ENCODE results near the gene ADAMTSL1.
A peak's percentile ranks its signal among the peaks of the same experiment; 100 is the strongest.

Gene ADAMTSL1

DNA sequence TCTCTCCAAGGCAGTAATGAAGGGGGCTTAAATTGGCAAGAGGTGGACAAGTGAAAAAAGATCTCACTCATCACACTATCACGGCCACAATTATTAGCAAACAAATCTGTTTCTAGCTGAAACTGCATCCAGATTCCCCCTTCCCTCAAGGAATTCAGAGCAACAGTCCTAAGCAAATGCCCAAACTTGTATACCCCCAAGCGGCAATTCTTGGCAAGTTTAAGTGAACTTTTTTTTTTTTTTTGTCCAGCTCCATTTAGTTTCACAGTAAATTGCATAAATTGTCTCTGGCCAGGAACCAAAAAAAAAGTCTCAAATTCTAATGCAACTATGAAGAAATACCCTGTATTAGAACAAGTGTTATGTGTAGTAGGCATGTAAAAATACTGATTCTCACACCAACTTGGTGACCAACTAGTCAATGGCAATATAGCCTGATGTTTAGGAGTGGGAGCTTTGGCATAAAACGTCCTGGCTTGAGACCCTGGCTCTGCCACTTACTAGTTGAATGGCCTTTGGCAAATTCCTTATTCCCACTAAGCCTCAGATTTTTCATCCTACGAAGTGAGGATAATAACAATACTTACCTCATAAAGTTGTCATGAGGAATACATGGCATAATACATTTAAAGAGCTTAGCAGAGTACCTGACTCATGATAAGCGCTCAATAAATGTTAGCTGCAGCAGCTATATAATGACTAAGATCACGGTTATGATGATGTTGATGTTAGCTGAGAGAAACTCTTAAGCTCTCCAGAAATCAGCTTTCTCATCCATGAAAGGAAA is 193.2 kb downstream of the ADAMTSL1 start:
- DNase-seq = no peak

DNA sequence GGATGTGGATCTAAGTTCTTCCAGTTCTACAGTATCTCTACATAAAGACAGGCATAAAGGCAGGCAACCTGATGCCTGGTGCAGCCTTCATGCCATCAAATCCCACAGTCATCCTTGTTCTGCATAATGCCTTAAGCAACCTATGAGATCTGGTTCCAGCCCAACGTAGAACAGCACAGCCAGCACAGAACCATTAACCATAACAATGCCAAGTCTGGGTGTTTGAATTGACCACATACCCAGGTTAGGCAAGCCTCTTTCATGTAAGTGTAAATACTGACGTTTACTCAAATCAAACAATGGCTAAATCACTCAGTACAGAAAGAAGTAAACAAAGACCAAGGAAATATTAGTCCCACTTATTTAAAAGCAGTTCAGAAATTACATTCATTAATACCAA is 195.0 kb downstream of the ADAMTSL1 start:
- no peak for DNase-seq

- no peak for DNase-seq
Observed at GRCh38 chr9:18672706-18673105, 198.8 kb downstream of the ADAMTSL1 start.

GRCh38 chr9:18673179-18673578 is 199.2 kb downstream of the ADAMTSL1 start:
- no peak for DNase-seq

DNA sequence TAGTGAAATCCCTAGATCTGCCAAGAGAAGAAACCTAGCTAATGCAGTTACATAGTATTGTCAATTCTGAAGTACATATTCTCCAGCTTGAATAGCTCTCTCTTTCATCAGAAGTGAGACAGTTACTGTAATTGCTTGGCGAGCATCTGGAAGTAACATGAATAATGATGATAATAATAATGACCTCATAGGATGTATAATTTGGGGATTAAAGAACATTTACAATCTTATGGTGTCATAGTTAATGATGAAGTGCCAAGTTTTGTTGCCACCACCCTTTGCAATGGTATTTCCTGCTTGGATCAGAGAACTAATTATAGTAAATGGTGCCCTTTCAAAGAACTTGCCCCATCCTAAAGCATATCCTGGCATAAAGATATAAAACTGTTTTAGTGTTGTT is 201.4 kb downstream of the ADAMTSL1 start:
- DNase-seq = no peak

DNA sequence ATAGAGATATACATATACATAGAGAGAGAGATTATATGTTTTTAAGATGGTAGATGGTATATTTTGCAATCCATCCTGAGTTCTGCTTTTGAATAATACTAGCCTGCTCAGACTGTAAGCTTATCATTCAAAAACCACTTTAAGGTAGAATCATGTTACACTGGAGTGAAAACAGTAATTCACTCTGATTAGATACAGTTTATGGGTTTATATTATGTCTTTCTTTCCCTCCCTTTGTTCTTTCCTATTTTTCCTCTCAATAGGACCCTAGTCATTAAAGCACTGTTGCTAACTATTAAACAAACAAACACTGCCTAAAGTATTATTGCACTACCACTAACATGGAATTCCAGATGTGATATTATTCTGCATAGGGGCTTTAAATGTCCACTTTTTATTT is 202.0 kb downstream of the ADAMTSL1 start:
- DNase-seq = no peak

DNA sequence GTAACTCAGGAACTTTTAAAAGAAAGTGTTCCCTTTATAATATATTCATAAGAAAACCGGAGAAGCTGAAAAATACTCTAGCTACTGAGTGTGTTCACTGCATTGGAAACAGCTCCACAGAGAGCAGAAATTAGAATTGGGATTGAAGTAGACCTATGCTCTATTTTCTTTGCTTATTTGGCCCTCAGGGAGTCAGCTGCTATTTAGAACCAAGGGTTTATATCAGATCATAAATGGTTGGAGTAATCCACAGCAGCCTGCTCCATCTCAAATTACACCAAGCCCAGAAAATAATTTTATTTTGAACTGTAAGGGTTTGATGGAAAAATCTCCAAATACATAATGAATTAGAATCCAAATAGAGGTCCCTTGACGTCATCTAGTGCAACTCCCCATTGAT is 202.6 kb downstream of the ADAMTSL1 start:
- no peak for DNase-seq

- DNase-seq = peak; percentile 32
Observed at GRCh38 chr9:18678821-18679590, 205.1 kb downstream of the ADAMTSL1 start.

- no peak for DNase-seq
Observed at GRCh38 chr9:18682907-18683306, 209.0 kb downstream of the ADAMTSL1 start.

DNA sequence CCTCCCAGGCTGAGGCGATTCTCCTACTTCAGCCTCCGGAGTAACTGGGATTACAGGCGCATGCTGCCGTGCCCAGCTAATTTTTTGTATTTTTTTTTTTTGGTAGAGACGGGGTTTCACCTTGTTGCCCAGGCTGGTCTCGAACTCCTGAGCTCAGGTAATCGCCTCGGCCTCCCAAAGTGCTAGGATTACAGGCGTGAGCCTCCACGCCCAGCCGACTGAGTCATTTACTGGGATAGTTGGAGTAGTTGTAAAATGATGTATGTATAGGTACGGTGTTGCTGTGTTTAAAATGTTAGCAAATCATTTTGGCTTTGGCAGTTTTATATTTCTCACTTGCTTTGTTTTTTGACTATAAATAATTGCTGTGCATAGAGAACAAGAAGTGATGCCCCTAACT is 209.4 kb downstream of the ADAMTSL1 start:
- no peak for DNase-seq

DNA sequence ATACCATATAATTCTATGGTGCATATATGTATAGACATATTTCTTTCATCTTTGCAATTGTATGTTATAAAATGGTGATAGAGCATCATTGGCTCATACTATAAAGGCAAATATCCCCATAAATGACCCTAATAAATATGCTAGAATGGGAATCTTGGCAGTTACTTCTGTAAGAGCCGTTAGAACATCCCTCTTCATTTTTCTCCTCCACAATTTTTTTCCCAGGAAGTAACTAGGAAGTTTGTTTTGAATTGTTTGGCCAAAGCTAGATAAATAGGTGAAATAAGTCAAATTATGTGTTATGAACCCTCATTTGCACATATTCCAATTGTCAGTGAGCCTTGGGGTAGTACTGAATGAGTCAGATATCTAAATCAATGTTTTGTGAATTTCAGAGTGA is 209.9 kb downstream of the ADAMTSL1 start:
- no peak for DNase-seq

DNA sequence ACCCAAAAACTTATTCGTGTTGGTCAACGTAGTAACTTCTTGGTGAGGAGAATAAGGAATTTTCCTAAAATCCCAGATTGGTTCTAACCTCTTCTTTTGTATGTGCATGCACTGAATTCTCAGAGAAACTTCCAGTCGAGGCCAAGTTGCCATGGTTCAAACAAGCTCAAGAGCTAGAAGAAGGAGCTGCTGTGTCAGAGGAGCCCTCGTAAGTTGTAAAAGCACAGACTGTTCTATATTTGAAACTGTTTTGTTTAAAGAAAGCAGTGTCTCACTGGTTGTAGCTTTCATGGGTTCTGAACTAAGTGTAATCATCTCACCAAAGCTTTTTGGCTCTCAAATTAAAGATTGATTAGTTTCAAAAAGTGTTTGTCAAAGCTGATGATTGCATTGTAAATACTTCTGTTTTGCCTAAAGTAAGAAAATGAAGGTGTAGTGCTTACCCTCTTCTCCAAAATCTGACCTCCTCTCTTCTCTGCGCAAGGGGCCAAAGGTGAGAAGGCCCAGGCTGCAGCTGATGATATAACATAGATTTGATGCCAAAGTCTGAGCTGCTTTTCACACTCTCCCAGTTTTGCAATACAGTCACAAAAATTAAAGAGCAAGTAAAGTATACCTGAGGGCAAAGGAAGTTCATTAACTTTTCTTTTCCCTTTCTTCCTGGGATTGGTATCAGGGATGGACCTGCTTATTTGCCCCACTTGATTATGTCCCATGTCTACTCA is 210.8 kb downstream of the ADAMTSL1 start:
- no peak for DNase-seq

DNA sequence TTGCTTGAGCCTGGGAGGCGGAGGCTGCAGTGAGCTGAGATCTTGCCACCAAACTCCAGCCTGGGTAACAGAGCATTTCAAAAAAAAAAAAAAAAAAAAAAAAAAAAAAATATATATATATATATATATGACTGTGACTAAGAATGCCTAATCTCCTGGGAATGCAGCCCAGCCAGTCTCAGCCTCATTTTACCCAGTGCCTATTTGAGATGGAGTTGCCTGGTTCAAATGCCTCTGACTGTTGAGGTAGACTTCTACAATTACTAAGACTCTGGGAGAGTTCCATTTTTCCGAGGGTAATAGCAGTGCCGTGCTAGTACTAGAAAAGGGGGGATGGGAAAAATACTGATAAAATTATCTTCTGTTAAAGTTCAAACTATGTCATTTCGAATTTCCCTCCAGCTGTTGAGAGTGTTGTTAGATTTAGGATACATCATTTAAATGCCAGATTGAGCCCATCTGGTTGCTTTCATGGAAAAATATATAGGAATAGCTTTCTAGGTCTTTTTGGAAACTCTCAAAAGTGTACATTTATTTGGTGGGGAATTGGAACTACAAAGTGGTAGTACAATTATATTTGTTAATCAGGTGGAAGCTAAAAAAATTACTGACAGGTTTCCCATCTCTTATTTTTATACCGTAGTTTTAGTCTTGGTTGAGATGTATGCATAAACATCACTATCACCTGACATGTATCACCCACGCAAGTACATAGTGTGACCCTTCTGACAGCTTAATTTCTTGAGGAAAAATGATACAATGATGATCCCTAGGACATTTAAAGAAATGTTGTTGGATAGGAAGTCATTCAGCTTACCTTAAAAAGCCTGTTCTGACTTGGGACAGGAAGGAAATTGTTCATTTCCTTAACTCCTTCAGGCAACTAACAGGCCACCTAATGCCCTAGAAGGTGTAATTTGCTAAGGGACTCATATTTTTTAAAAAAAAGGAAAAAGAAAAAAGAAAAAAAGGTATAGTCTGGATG is 214.9 kb downstream of the ADAMTSL1 start:
- no peak for DNase-seq

- no peak for DNase-seq
Observed at GRCh38 chr9:18689921-18690320, 216.0 kb downstream of the ADAMTSL1 start.

GRCh38 chr9:18692268-18692667 is 218.3 kb downstream of the ADAMTSL1 start:
- no peak for DNase-seq

- no peak for DNase-seq
Observed at GRCh38 chr9:18692962-18693361, 219.0 kb downstream of the ADAMTSL1 start.

DNA sequence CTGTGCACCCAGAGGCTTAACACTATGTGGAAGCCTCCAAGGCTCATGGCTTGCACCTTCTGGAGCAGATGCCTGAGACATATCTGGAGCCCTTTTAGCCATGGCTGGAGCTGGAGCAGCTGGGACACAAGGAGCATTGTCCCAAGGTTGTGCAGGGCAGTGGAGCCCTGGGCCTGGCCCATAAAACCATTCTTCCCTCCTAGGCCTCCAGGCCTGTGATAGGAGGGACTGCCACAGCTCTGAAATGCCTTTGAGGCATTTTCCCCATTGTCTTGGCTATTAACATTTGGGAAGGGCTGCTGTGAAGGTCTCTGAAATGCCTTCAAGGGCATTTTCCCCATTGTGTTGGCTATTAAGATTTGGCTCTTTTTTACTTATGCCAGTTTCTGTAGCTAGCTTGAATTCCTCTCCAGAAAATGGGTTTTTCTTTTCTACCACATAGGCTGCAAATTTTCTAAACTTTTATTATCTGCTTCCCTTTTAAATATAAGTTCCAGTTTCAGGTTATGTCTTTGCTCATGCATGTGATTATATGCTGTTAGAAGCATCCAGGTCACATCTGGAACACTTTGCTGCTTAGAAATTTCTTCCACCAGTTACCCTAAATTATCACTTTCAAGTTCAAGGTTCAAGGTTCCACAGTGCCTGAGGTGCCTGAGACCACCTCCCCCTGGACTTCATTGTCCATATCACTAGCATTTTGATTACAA is 221.2 kb downstream of the ADAMTSL1 start:
- no peak for DNase-seq

DNA sequence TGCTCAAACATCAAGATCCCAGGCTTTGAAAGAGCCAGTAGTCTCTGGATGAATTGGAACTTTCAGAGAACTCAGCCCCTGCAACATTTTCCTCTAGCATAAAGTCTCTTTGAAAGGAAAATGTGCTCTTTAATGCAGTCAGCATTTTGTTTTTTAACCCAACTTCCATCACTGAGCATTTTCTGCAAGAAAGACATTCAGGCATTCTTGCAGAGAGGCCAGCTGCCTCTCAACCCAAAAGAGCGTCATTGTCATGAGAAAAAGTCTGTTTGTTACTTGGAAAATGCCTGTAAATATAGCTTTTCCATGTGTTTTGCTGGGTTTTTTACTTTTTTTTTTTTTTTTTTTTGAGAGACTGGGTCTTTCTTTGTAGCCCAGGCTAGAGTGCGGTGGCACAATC is 225.0 kb downstream of the ADAMTSL1 start:
- DNase-seq = no peak

DNA sequence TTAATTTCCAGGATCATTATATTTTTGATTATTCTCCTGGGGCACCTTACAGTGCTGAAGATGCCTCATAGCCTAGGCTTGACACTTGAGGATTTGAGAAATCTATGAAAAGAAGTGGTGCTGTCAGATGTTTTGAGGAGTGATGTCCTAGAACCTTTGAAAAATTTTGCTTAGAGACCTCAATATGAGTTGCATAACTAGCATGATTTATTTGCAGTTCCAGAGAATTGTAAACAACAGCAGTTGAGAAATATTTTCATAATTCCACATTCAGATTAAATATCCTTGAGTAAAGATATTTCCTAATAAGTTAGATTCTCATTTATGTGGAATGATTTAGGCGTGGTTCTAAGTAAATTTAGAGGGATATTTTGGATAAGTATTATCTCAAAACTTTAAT is 225.8 kb downstream of the ADAMTSL1 start:
- no peak for DNase-seq

DNA sequence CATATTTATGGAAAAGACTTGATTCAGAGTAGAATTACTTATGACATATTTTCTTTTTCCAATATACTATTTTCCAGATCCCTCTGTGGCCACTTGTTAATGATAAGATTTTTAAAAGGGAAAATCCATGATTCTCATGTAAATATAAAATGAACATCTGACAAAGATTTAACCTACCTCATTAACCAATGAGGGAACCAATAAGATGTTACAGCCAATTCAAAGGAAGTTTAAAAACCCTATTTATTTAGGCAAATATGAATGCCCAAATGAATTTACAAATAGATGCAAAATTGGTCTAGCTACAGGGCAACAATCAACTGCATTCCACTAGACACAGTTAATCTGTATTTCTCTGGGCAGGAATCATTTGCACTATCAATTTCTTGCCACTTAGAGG is 226.8 kb downstream of the ADAMTSL1 start:
- DNase-seq = no peak

- DNase-seq = peak; percentile 57
Observed at GRCh38 chr9:18703151-18703900, 229.4 kb downstream of the ADAMTSL1 start.
